A549 (cell line): ENCODE results near the gene MAZ. TPM values are rescaled to one million over a fixed set of nuclear protein-coding genes. Genes with fewer than 3 reads are reported as not detected.

ENCODE experiments used
- ATAC-seq, 2 experiments: fragments of 200-7000 bp in 1 of 2; fragments of >200 bp in 1 of 2; cut with Nextera tagmentation in 1 of 2; cut with Tn5 transposase in 1 of 2; 3 replicates each; pipeline versions ENCODE4 v1.8.0 to v1.9.1; 2018 to 2020; ENCODE audit warnings: mild to moderate bottlenecking in 1 of 2, moderate library complexity in 1 of 2
- CTCF ChIA-PET: fragments of 300-600 bp; sonication (Branson Sonifier 250); formaldehyde crosslinking; extraction: SDS; loops from one replicate; lab custom pipeline; 2021; ENCODE audit warnings: antibody characterized with exemption, inconsistent platforms; lab: Yijun Ruan, JAX
- POLR2A ChIA-PET: fragments of 350-600 bp; formaldehyde crosslinking; extraction: SDS; loops from one replicate; lab custom pipeline; 2021; ENCODE audit warnings: antibody characterized with exemption, inconsistent platforms; lab: Yijun Ruan, JAX
- DNase-seq, 2 experiments: peaks; one replicate each; pipeline versions ENCODE4 v3.0.0 to v3.0.0-alpha.2; 2011 to 2016; ENCODE audit warnings: low read depth in 1 of 2, low spot score in 1 of 2
- FAIRE-seq: peaks from 2 replicates; lab custom pipeline; 2011; peaks lifted over from hg19 to GRCh38; lab: Jason Lieb, UNC
- H3K27ac ChIP-seq, 2 experiments: fragments of >200 bp; sonication (Bioruptor Twin); formaldehyde crosslinking; 3 replicates each; pipeline ENCODE4 v1.5.1; 2016 to 2017
- H3K4me1 ChIP-seq: fragments of >200 bp; sonication (Bioruptor Twin); formaldehyde crosslinking; 3 replicates; pipeline ENCODE4 v1.6.1; 2016
- H3K4me2 ChIP-seq: fragments of >200 bp; sonication (Bioruptor Twin); formaldehyde crosslinking; 3 replicates; pipeline ENCODE4 v1.6.1; 2016
- H3K4me3 ChIP-seq: fragments of >200 bp; sonication (Bioruptor Twin); formaldehyde crosslinking; 3 replicates; pipeline ENCODE4 v1.5.1; 2016
- H3K9me3 ChIP-seq: fragments of >200 bp; sonication (Bioruptor Twin); formaldehyde crosslinking; 3 replicates; pipeline ENCODE4 v1.6.1; 2016
- BCL3 ChIP-seq: fragments of >200 bp; sonication (Bioruptor Twin); formaldehyde crosslinking; IDR thresholded peaks from 3 replicates; pipeline ENCODE4 v1.6.1; 2016
- CBX2 ChIP-seq: fragments of 200-600 bp; sonication (generic); IDR thresholded peaks from 2 replicates; pipeline ENCODE4 v1.6.1; 2016; ENCODE audit warnings: low read depth, mild to moderate bottlenecking, borderline replicate concordance
- CBX8 ChIP-seq: fragments of 200-600 bp; sonication (generic); IDR thresholded peaks from 2 replicates; pipeline ENCODE4 v1.6.1; 2016
- CTCF ChIP-seq: fragments of >200 bp; sonication (Bioruptor Twin); formaldehyde crosslinking; IDR thresholded peaks from 3 replicates; pipeline ENCODE4 v1.5.1; 2016
- EHF ChIP-seq: fragments of 250-450 bp; sonication (Bioruptor Pico); IDR thresholded peaks from 2 replicates; pipeline ENCODE4 v1.5.0; 2020; ENCODE audit warnings: mild to moderate bottlenecking
- HDAC2 ChIP-seq: fragments of 200-600 bp; sonication (generic); IDR thresholded peaks from 2 replicates; pipeline ENCODE4 v1.6.1; 2016
- HES2 ChIP-seq: fragments of >200 bp; sonication (Bioruptor Twin); formaldehyde crosslinking; IDR thresholded peaks from 2 replicates; pipeline ENCODE4 v1.6.1; 2016
- HOXB5 ChIP-seq: fragments of 250-450 bp; sonication (Bioruptor Pico); IDR thresholded peaks from 2 replicates; pipeline ENCODE4 v1.5.0; 2020; ENCODE audit warnings: mild to moderate bottlenecking, moderate library complexity
- JUN ChIP-seq, 2 experiments: fragments of >200 bp; sonication (Bioruptor Twin); formaldehyde crosslinking; IDR thresholded peaks; 2 replicates in 1 of 2; 3 replicates in 1 of 2; pipeline ENCODE4 v1.6.1; 2016 to 2017
- KDM5A ChIP-seq: fragments of 200-600 bp; sonication (generic); IDR thresholded peaks from 2 replicates; pipeline ENCODE4 v1.6.1; 2016; ENCODE audit warnings: antibody characterized with exemption, mild to moderate bottlenecking
- MAFK ChIP-seq: fragments of 450-650 bp; IDR thresholded peaks from 2 replicates; pipeline ENCODE4 v1.6.1; 2014; ENCODE audit not compliant: partially characterized antibody
- MAX ChIP-seq: IDR thresholded peaks from 2 replicates; pipeline ENCODE4 v1.6.1; 2012
- MAZ ChIP-seq: fragments of 150-350 bp; IDR thresholded peaks from 2 replicates; pipeline ENCODE4 v1.6.1; 2014; ENCODE audit warnings: antibody characterized with exemption, low read depth, low read length, borderline replicate concordance
- MYC ChIP-seq: IDR thresholded peaks from 2 replicates; pipeline ENCODE4 v1.6.1; 2012; ENCODE audit warnings: mild to moderate bottlenecking, inconsistent platforms, low read length, improper control_type of control experiment, borderline replicate concordance
- NR3C1 ChIP-seq: fragments of >200 bp; sonication (Bioruptor Twin); formaldehyde crosslinking; IDR thresholded peaks from 3 replicates; pipeline ENCODE4 v1.6.1; 2017
- PHF8 ChIP-seq: fragments of 200-600 bp; sonication (generic); IDR thresholded peaks from 2 replicates; pipeline ENCODE4 v1.6.1; 2016; ENCODE audit warnings: low read depth, mild to moderate bottlenecking, antibody characterized with exemption, moderate library complexity, borderline replicate concordance
- POLR2A ChIP-seq: IDR thresholded peaks from 2 replicates; pipeline ENCODE4 v1.6.1; 2012; ENCODE audit warnings: mild to moderate bottlenecking, low read length
- POLR2AphosphoS2 ChIP-seq: conservative IDR thresholded peaks from 2 replicates; pipeline ENCODE4 v1.6.1; 2012; ENCODE audit warnings: low read length, improper control_type of control experiment, inconsistent platforms
- RAD21 ChIP-seq, 2 experiments: fragments of >200 bp in 1 of 2; sonication (Bioruptor Twin) in 1 of 2; formaldehyde crosslinking in 1 of 2; IDR thresholded peaks in 1 of 2; conservative IDR thresholded peaks in 1 of 2; 2 replicates in 1 of 2; 3 replicates in 1 of 2; pipeline ENCODE4 v1.6.1; 2012 to 2018; ENCODE audit warnings: inconsistent platforms in 1 of 2
- RARB ChIP-seq: fragments of 250-450 bp; sonication (Bioruptor Pico); IDR thresholded peaks from 2 replicates; pipeline ENCODE4 v1.8.0; 2021; ENCODE audit warnings: mild to moderate bottlenecking, moderate library complexity
- RFX5 ChIP-seq: fragments of 450-650 bp; IDR thresholded peaks from 2 replicates; pipeline ENCODE4 v1.7.1; 2014; ENCODE audit warnings: antibody characterized with exemption, mild to moderate bottlenecking, moderate library complexity
- RNF2 ChIP-seq: fragments of 200-600 bp; sonication (generic); IDR thresholded peaks from 2 replicates; pipeline ENCODE4 v1.6.1; 2016; ENCODE audit warnings: low read depth, mild to moderate bottlenecking, antibody characterized with exemption, moderate library complexity, borderline replicate concordance
- SMC3 ChIP-seq: fragments of >200 bp; sonication (Bioruptor Twin); formaldehyde crosslinking; IDR thresholded peaks from 3 replicates; pipeline ENCODE4 v1.6.1; 2018; ENCODE audit warnings: inconsistent platforms
- TP53 ChIP-seq: fragments of 250-450 bp; sonication (Bioruptor Pico); IDR thresholded peaks from 2 replicates; pipeline ENCODE4 v1.5.0; 2021; ENCODE audit warnings: mild to moderate bottlenecking, moderate library complexity
- ZFP36 ChIP-seq: fragments of 450-650 bp; IDR thresholded peaks from 2 replicates; pipeline ENCODE4 v1.6.1; 2014; ENCODE audit warnings: borderline replicate concordance; ENCODE audit not compliant: partially characterized antibody
- ZSCAN20 ChIP-seq: fragments of 250-450 bp; sonication (Bioruptor Pico); IDR thresholded peaks from 2 replicates; pipeline ENCODE4 v1.8.0; 2022; ENCODE audit warnings: mild to moderate bottlenecking, moderate library complexity
- WGBS: methylation state at CpG from one replicate; pipeline ENCODE4 v1.1.6; 2017; ENCODE audit errors: missing lambda C conversion rate; 5-methylcytosine and 5-hydroxymethylcytosine counted together
- polyA plus RNA-seq, 4 experiments: library from polyadenylated mRNA; depleted of rRNA in 3 of 4; stranded (reverse); fragments of >200 nt; fragmentation: RNase III in 1 of 4; extraction: RNeasy Plus Mini Kit Qiagen cat#74134 plus additional on column Dnase treatment in 1 of 4; gene quantifications; 2 replicates in 3 of 4; 3 replicates in 1 of 4; pipeline ENCODE4 v1.2.3, GENCODE V29; 2011 to 2017
- TF ChIP-seq, protein P1 (sequence below): fragments of 450-650 bp; IDR thresholded peaks from 2 replicates; pipeline ENCODE4 v1.6.1; 2014; ENCODE audit warnings: antibody characterized with exemption
- TF ChIP-seq, protein P2 (sequence below): IDR thresholded peaks from 2 replicates; pipeline ENCODE4 v1.6.1; 2012; ENCODE audit warnings: low read depth, borderline replicate concordance
- TF ChIP-seq, protein P3 (sequence below): fragments of 250-450 bp; sonication (Bioruptor Pico); IDR thresholded peaks from 2 replicates; pipeline ENCODE4 v1.5.0; 2021; ENCODE audit warnings: mild to moderate bottlenecking, moderate library complexity, borderline replicate concordance

The MAZ gene
- polyA plus RNA-seq, 2 of the 4 experiments (the other 2 are of a cell fraction) = 79.6 to 231 TPM

GRCh38 chr16:29789775-29790182 lies 16.6 kb upstream of the MAZ start:
- POLR2A ChIA-PET = interaction anchor here (0.6 to 2.3 kb wide), 16 partner anchors 9 to 628 kb away, joined by 3 to 25 read pairs (median 4); partner anchors contain the start of genes ALDOA, MAZ and PAGR1
- FAIRE-seq (no peak), ATAC-seq (peak; percentile 39 to 47), DNase-seq (peak in 1 of 2 experiments; percentile 40)
- peak overlapping the region; percentile 94 for H3K4me2 ChIP-seq
- CTCF ChIA-PET = interaction anchor here (0.5 to 4.4 kb wide), 26 partner anchors 9 to 263 kb away, joined by 3 to 54 read pairs (median 6); a partner anchor contains a TSS
- TF ChIP-seq ZSCAN20 (CRISPR knock-in tag) = no peak
- TF ChIP-seq RARB (CRISPR knock-in tag) = no peak
- no peak for TF ChIP-seq POLR2AphosphoS2
- H3K4me1 ChIP-seq = peaks cover 20% of the 10 kb centered on the region
- H3K9me3 ChIP-seq = no peaks in the 10 kb centered on the region
- H3K4me3 ChIP-seq = peak overlapping the region; percentile 94
- H3K27ac ChIP-seq = peak overlapping the region; percentile 94 to 96
- 54% methylated on average over 20 of the region's 20 CpGs for WGBS

DNA sequence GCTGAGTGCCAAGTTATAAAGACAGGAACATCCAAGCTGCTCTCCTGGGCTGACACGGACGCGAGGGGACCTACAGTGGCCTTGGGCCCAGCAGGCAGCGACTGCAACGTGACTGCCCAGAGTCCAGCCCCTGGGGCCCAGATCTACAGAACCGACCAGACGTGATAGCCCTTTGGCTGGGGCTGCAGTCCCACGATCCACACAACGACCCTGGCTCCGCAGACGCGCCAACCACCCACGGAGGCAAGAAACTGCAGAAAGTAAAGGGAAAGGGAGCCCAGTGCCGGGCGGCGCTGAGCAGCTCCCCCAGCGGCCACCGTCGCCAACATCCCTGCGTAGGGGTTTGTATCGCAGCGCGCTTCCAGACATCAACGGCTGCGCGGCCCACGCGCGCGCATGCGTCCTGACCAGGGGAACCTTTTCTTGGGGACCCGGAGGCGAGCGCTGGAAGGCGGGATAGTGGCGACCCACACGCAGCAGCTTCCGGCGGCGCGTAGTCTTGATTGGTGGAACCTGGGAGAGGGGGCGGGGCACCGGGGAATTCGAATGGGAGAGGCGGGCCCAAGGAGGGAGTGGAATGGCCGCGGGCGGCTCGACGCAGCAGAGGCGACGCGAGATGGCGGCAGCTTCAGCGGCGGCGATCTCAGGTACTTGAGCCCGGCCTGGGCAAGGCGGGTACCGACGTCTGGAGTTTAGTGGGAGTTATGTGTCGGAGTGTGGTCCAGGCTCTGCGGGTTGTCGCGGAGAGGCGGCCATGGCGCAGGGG lies 16.0 kb upstream of the MAZ start, which contains the start of gene KIF22:
Gene KIF22, plus strand, starts transcription at position 569 of the 766 bp plus-strand sequence. Its CDS starts 9 bp downstream, at position 578.
- peak within 1 kb of the TSS; percentile 94 for H3K4me3 ChIP-seq
- H3K27ac ChIP-seq = peak within 1 kb of the TSS; percentile 94 to 96
- DNase-seq (peak; percentile 99), FAIRE-seq (no peak), ATAC-seq (peak; percentile 97 to 98)
- WGBS = 0% methylated on average over 41 of the region's 67 CpGs
- peak within 1 kb of the TSS; percentile 94 for H3K4me2 ChIP-seq
- CTCF ChIA-PET = interaction anchor here (0.5 to 4.4 kb wide), 27 partner anchors 10 to 263 kb away, joined by 3 to 54 read pairs (median 6); a partner anchor contains a TSS
- peaks cover 20% of the 10 kb centered on the region for H3K4me1 ChIP-seq
- H3K9me3 ChIP-seq = no peaks in the 10 kb centered on the region
- POLR2A ChIA-PET = interaction anchor here (0.6 to 2.3 kb wide), 16 partner anchors 8 to 627 kb away, joined by 3 to 25 read pairs (median 4); partner anchors contain the start of genes ALDOA, MAZ and PAGR1
- TF ChIP-seq CTCF (peak; percentile 60), NR3C1 (no peak), POLR2AphosphoS2 (no peak), HDAC2 (no peak), RAD21 (conservative IDR thresholded peaks at IDR 0.05 in 1 of 2, IDR thresholded peaks at IDR 0.05 in 1 of 2) (peak in 1 of 2 experiments; percentile 44; a peak in 2 of 5 replicates), RARB (CRISPR knock-in tag) (no peak), RNF2 (no peak), TP53 (CRISPR knock-in tag) (no peak), CBX2 (no peak), RFX5 (peak; percentile 70), JUN (IDR thresholded peaks at IDR 0.05) (peak in 1 of 2 experiments; percentile 94; a peak in 3 of 5 replicates), MAZ (no peak), KDM5A (peak; percentile 74), PHF8 (peak; percentile 29; the same call in 1 of the 2 replicates), CBX8 (no peak), MAX (peak; percentile 87), EHF (CRISPR knock-in tag) (no peak), ZFP36 (no peak), MYC (peak; percentile 35; the same call in 1 of the 2 replicates), SMC3 (peak; percentile 24; the same call in 1 of the 3 replicates), MAFK (no peak), POLR2A (peak; percentile 51; the same call in 1 of the 2 replicates), HOXB5 (CRISPR knock-in tag) (no peak), BCL3 (0 out of 3 replicates have a peak, but pooled peaks have one; percentile 11), HES2 (no peak)
- TF ChIP-seq, protein P1, sequence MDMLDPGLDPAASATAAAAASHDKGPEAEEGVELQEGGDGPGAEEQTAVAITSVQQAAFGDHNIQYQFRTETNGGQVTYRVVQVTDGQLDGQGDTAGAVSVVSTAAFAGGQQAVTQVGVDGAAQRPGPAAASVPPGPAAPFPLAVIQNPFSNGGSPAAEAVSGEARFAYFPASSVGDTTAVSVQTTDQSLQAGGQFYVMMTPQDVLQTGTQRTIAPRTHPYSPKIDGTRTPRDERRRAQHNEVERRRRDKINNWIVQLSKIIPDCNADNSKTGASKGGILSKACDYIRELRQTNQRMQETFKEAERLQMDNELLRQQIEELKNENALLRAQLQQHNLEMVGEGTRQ = no peak
- TF ChIP-seq, protein P2, sequence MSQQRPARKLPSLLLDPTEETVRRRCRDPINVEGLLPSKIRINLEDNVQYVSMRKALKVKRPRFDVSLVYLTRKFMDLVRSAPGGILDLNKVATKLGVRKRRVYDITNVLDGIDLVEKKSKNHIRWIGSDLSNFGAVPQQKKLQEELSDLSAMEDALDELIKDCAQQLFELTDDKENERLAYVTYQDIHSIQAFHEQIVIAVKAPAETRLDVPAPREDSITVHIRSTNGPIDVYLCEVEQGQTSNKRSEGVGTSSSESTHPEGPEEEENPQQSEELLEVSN = peak; percentile 71
- TF ChIP-seq, protein P3, sequence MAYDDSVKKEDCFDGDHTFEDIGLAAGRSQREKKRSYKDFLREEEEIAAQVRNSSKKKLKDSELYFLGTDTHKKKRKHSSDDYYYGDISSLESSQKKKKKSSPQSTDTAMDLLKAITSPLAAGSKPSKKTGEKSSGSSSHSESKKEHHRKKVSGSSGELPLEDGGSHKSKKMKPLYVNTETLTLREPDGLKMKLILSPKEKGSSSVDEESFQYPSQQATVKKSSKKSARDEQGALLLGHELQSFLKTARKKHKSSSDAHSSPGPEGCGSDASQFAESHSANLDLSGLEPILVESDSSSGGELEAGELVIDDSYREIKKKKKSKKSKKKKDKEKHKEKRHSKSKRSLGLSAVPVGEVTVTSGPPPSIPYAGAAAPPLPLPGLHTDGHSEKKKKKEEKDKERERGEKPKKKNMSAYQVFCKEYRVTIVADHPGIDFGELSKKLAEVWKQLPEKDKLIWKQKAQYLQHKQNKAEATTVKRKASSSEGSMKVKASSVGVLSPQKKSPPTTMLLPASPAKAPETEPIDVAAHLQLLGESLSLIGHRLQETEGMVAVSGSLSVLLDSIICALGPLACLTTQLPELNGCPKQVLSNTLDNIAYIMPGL (CRISPR knock-in tag) = no peak
